Karpas-422 (cell line): ENCODE measurements around the gene ZFP82. TPM values are rescaled to one million over a fixed set of nuclear protein-coding genes. Genes with fewer than 3 reads are reported as not detected.

ENCODE experiments used
- total RNA-seq: library from RNA; depleted of rRNA; stranded (reverse); fragments of >200 nt; shearing (Covaris generic); gene quantifications from 2 replicates; pipeline ENCODE4 v1.2.3, GENCODE V29; 2014; ENCODE audit warnings: low replicate concordance; rRNA removed

ZFP82 gene
- total RNA-seq, 1 experiment from 2014 or later: 23.0 TPM

Other genes with a start within 250 kb of the ZFP82 start
- 1.4 and 5.7 TPM in 2 replicates for gene ZNF565, start 204.0 kb downstream of the ZFP82 start, total RNA-seq
- gene ZNF146, start 203.5 kb downstream of the ZFP82 start, total RNA-seq: 83.1 and 108 TPM in 2 replicates
- gene ZFP14, start 39.4 kb downstream of the ZFP82 start, total RNA-seq: 8.1 and 8.4 TPM in 2 replicates
- gene ZNF566, start 70.9 kb upstream of the ZFP82 start, total RNA-seq: 17.3 and 21.4 TPM in 2 replicates
- gene ZNF260, start 109.6 kb upstream of the ZFP82 start, total RNA-seq: 9.6 and 31.6 TPM in 2 replicates
- 12.2 and 23.1 TPM in 2 replicates for gene ZNF529, start 154.6 kb upstream of the ZFP82 start, total RNA-seq
- gene ZNF382, start 186.7 kb upstream of the ZFP82 start, total RNA-seq: 2.9 and 6.1 TPM in 2 replicates
- 9.5 and 17.5 TPM in 2 replicates for gene ZNF461, start 248.2 kb upstream of the ZFP82 start, total RNA-seq